GM21390 (cell line): Measurements from ENCODE around the gene CHURC1.
"Not testable (repeated sequence)": the region's sequence is repeated elsewhere in the genome, so short reads cannot be mapped to it uniquely, and the experiment has no call there.

Source experiments
- ATAC-seq: cut with Tn5 transposase; IDR thresholded peaks from one replicate; pipeline ENCODE4 v1.9.1; 2021; ENCODE audit not compliant: unreplicated experiment

The CHURC1 gene

GRCh38 chr14:64906022-64906421 is 8.2 kb upstream of the CHURC1 start:
- ATAC-seq: no peak

- no peak for ATAC-seq
These were observed 3.3 kb upstream of the CHURC1 start for GRCh38 chr14:64910847-64911495.

GRCh38 chr14:64912261-64912660 is 2.0 kb upstream of the CHURC1 start:
- ATAC-seq: no peak

- ATAC-seq: not testable (repeated sequence)
These were observed 778 bp upstream of the CHURC1 start for GRCh38 chr14:64913477-64913876.

- no peak for ATAC-seq
These were observed 772 bp downstream of the CHURC1 start for GRCh38 chr14:64915029-64915424.

GRCh38 chr14:64915797-64916196 is 1.5 kb downstream of the CHURC1 start:
- ATAC-seq: no peak

GRCh38 chr14:64918216-64918615 is 4.0 kb downstream of the CHURC1 start:
- ATAC-seq: no peak

- ATAC-seq: no peak
These were observed 5.0 kb downstream of the CHURC1 start for GRCh38 chr14:64919215-64919614.

- no peak for ATAC-seq
These were observed 5.4 kb downstream of the CHURC1 start for GRCh38 chr14:64919618-64920017.

GRCh38 chr14:64920465-64920864 is 6.2 kb downstream of the CHURC1 start:
- ATAC-seq: no peak

GRCh38 chr14:64923015-64923414 is 8.8 kb downstream of the CHURC1 start:
- no peak for ATAC-seq

GRCh38 chr14:64926398-64926995 is 12.2 kb downstream of the CHURC1 start:
- no peak for ATAC-seq

GRCh38 chr14:64927031-64927430 is 12.8 kb downstream of the CHURC1 start:
- no peak for ATAC-seq

- ATAC-seq: peak; percentile 88
These were observed 14.2 kb downstream of the CHURC1 start for GRCh38 chr14:64928239-64929013.

- ATAC-seq: no peak
These were observed 14.7 kb downstream of the CHURC1 start for GRCh38 chr14:64929014-64929359.

GRCh38 chr14:64930085-64930843 is 16.0 kb downstream of the CHURC1 start:
- ATAC-seq: no peak

- no peak for ATAC-seq
These were observed 16.9 kb downstream of the CHURC1 start for GRCh38 chr14:64931123-64931522.

- ATAC-seq: no peak
These were observed 18.0 kb downstream of the CHURC1 start for GRCh38 chr14:64932231-64932630.

GRCh38 chr14:64934338-64934929 is 20.2 kb downstream of the CHURC1 start:
- no peak for ATAC-seq

GRCh38 chr14:64935508-64935907 is 21.3 kb downstream of the CHURC1 start:
- ATAC-seq: no peak

GRCh38 chr14:64937171-64937820 is 23.0 kb downstream of the CHURC1 start:
- ATAC-seq: no peak
